Spleen (tissue), 11 donors: Measurements from ENCODE around the gene TYK2. TPM values are rescaled to one million over a fixed set of nuclear protein-coding genes. Genes with fewer than 3 reads are reported as not detected.

Experiments used
- DNase-seq: peaks from one replicate; pipeline ENCODE4 v3.0.0-alpha.2; 2020
- H3K27ac ChIP-seq, 8 donors: fragments of 200-600 bp; sonication (generic) in 7 of 8; 1 replicate in 4 of 8; 2 replicates in 4 of 8; pipeline versions ENCODE4 v1.5.0 to v1.8.0; 2016 to 2021; ENCODE audit warnings: inconsistent platforms in 4 of 8, mild to moderate bottlenecking in 4 of 8, moderate library complexity in 1 of 8
- H3K27me3 ChIP-seq, 7 donors: fragments of 200-600 bp; sonication (generic) in 6 of 7; replicated peaks in 1 of 7; 1 replicate in 4 of 7; 2 replicates in 3 of 7; pipeline versions ENCODE4 v1.5.0 to v1.8.0; 2016 to 2021; ENCODE audit warnings: inconsistent platforms in 3 of 7, mild to moderate bottlenecking in 1 of 7
- H3K36me3 ChIP-seq, 6 donors: fragments of 200-600 bp; sonication (generic) in 5 of 6; 1 replicate in 4 of 6; 2 replicates in 2 of 6; pipeline versions ENCODE4 v1.5.0 to v1.8.0; 2016 to 2021; ENCODE audit warnings: inconsistent platforms in 2 of 6
- H3K4me1 ChIP-seq, 6 donors: fragments of 200-600 bp; sonication (generic) in 5 of 6; 1 replicate in 3 of 6; 2 replicates in 3 of 6; pipeline versions ENCODE4 v1.5.0 to v1.8.0; 2016 to 2021; ENCODE audit warnings: inconsistent platforms in 3 of 6
- H3K4me3 ChIP-seq, 8 donors: fragments of 200-600 bp; sonication (generic) in 7 of 8; 1 replicate in 4 of 8; 2 replicates in 4 of 8; pipeline versions ENCODE4 v1.5.0 to v1.8.0; 2016 to 2021; ENCODE audit warnings: inconsistent platforms in 4 of 8, mild to moderate bottlenecking in 4 of 8, moderate library complexity in 2 of 8
- H3K9me3 ChIP-seq, 8 donors: fragments of 200-600 bp; sonication (generic) in 7 of 8; 1 replicate in 4 of 8; 2 replicates in 4 of 8; pipeline versions ENCODE4 v1.5.0 to v1.8.0; 2016 to 2021; ENCODE audit warnings: inconsistent platforms in 4 of 8
- CTCF ChIP-seq, 11 experiments: fragments of 200-600 bp in 7 of 11; fragments of 450-650 bp in 4 of 11; sonication (generic) in 4 of 11; IDR thresholded peaks in 8 of 11; conservative IDR thresholded peaks in 3 of 11; 1 replicate in 7 of 11; 2 replicates in 4 of 11; pipeline versions ENCODE4 v1.4.0 to v1.8.0; 2016 to 2021; ENCODE audit warnings: antibody characterized with exemption in 11 of 11, inconsistent platforms in 4 of 11, mild to moderate bottlenecking in 1 of 11
- POLR2A ChIP-seq, 3 donors: fragments of 450-650 bp; IDR thresholded peaks; one replicate each; pipeline ENCODE4 v1.5.1; 2017; ENCODE audit warnings: antibody characterized with exemption in 3 of 3, mild to moderate bottlenecking in 1 of 3
- POLR2AphosphoS5 ChIP-seq, 3 donors: sonication (generic); formaldehyde crosslinking; IDR thresholded peaks; one replicate each; pipeline ENCODE4 v1.5.1; 2017; ENCODE audit warnings: antibody characterized with exemption in 3 of 3
- WGBS, 5 donors: extraction: QIAGEN DNeasy Blood & Tissue Kit in 3 of 5; methylation state at CpG; one replicate each; pipeline versions ENCODE4 v1.1.5 to v1.1.7; 2013 to 2018; 5-methylcytosine and 5-hydroxymethylcytosine counted together
- intact Hi-C: fragments of 100-400 bp; cut with DNase I; formaldehyde crosslinking; loops from one replicate; pipeline ENCODE4 v1.15.0; 2023; ENCODE audit warnings: low total_unique reads
- polyA plus RNA-seq, 3 donors: library from polyadenylated mRNA; stranded (reverse); fragments of 200-250 nt; gene quantifications; one replicate each; pipeline ENCODE4 v1.2.1, GENCODE V29; 2013
- total RNA-seq, 7 donors: library from RNA; depleted of rRNA in 3 of 7; stranded (reverse); fragments of >200 nt in 3 of 7; fragmentation: NEBNext Ultra II Directional in 4 of 7; extraction: Animal tissue kit (Norgen Biotek cat#: 25700) in 4 of 7; gene quantifications; one replicate each; pipeline versions ENCODE4 v1.1.0 to v1.2.1, GENCODE V29; 2016 to 2021
- donor health status: healthy with polysubstance abuse.
- donor health status: DM: no; HTN: no; CAD: no; lungs with moderate emphysema.
- donor health status: DM: no; HTN: no; CAD: no.
- donor health status: Bipolar disorder and iron deficiency.
- donor health status: healthy.
- donor health status: DM: no; HTN: no; CAD: no.
- donor health status: DM: yes; HTN: yes; CAD: no.

TYK2 gene
- total and polyA plus RNA-seq, 10 donors: 159 to 422 (median 251) TPM

DNA sequence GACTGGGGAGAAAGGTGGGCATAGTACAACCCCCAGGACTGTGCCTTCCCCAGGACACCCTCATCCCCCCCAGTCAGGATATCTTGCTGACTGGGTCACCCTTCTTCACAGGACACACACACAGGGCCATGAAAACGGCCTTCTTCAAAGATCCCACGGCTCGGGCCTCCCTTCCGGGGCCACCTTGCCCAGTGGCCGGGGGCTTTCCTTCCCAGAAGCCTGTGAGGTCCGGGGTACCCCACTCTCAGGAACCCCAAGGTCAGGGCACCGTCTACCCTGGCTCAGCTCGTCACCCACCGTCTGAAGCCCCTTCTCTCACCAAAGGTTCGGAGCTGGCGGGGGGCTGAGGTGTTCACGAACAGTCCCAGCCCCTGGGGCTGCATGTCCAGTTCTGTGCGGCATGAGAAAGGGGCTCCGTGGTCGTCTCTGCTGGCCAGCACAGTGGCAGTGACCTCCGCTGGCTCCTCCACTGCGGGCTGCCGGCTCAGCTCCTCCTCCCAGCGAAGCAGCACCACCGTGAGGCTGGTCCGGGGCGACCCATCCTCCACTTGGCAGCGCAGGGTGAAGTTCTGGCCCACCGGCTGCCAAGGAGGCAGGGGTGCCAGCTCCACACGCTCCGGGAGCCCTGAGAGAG, 44.9 kb downstream of the TYK2 start:
- no peaks in the 10 kb centered on the region for H3K9me3 ChIP-seq
- H3K27me3 ChIP-seq: no peaks in the 10 kb centered on the region
- H3K4me1 ChIP-seq: peaks cover 24 to 93% (median 61%) of the 10 kb centered on the region in 6 donors
- DNase-seq: no peak
- intact Hi-C loops: loop anchor here (10.0 kb wide), 1 partner anchor 61 kb away; the partner anchor contains the start of gene ICAM1
- peaks cover 0 to 43% (median 17%) of the 10 kb centered on the region in 6 donors for H3K36me3 ChIP-seq
- peak overlapping the region in 1 of 8 donors; percentile 91 for H3K4me3 ChIP-seq
- WGBS, 5 donors: 71 to 85% (median 79%) methylated on average over 9 to 26 of the region's 26 CpGs
- peak overlapping the region in 4 of 8 donors; percentile 93 to 95 (median 94) for H3K27ac ChIP-seq
- no peak for TF ChIP-seq POLR2A (IDR thresholded peaks at IDR 0.05)
- no peak for TF ChIP-seq CTCF (IDR thresholded peaks at IDR 0.05 in 8 of 11, conservative IDR thresholded peaks at IDR 0.05 in 3 of 11)
- peak in 1 of 3 donors; percentile 8 for TF ChIP-seq POLR2AphosphoS5 (IDR thresholded peaks at IDR 0.05)

GRCh38 chr19:10334588-10335351, 45.6 kb downstream of the TYK2 start:
- Histone ChIP-seq H3K27ac (peak overlapping the region; percentile 14 to 95 (median 92)), H3K27me3 (no peaks in the 10 kb centered on the region), H3K36me3 (peaks cover 0 to 50% (median 24%) of the 10 kb centered on the region in 6 donors), H3K4me1 (peaks cover 21 to 90% (median 56%) of the 10 kb centered on the region in 6 donors), H3K9me3 (no peaks in the 10 kb centered on the region), H3K4me3 (peak overlapping the region; percentile 1 to 91 (median 80))
- TF ChIP-seq POLR2A (IDR thresholded peaks at IDR 0.05): no peak
- peak in 2 of 11 experiments; percentile 11 to 13 for TF ChIP-seq CTCF (IDR thresholded peaks at IDR 0.05 in 8 of 11, conservative IDR thresholded peaks at IDR 0.05 in 3 of 11)
- TF ChIP-seq POLR2AphosphoS5 (IDR thresholded peaks at IDR 0.05): peak; percentile 76 to 87 (median 84)
- intact Hi-C loops: loop anchor here (10.0 kb wide), 1 partner anchor 60 kb away; the partner anchor contains the start of gene ICAM1
- WGBS, 5 donors: 53 to 72% (median 60%) methylated on average over 47 to 59 of the region's 59 CpGs
- peak; percentile 93 for DNase-seq

DNA sequence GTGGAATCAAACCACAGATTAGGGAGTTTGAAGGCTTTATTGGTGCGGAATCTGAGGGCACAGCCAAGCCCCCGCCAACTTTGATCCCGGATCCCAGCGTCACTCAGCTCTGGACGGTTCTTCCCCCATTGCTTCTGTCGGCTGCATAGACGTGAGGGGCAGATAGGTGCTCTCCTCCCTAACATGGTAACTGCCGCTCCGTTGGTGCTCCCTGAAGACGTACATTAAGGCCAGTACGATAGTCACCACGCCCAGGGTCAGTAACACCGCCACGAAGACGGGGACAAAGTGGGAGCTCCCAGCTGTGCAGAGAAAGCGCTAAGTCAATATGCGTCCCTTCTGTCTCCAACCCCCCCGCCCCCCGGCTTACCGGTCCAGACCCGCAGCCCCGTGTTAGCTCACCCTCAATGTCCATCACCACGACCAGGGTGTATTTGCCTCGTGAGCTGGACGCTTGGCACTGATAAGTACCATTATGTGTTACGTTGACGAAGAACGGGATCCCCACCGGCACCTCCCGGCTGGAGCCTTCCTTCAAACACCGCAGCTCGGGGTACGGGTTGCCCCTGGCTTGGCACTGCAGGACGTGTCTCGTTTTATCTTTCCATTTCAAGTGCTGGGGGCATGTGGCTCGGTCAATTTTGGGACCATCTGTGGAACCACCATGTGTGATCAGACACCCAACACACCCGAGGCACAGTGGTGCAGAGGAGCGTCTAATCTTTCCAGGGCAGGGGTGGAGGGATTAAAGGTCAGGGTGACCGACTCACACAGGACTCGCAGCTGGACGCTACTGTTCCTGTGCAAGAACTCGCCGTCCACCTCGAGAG, 46.4 kb downstream of the TYK2 start:
- H3K36me3 ChIP-seq: peaks cover 0 to 58% (median 32%) of the 10 kb centered on the region in 6 donors
- H3K4me3 ChIP-seq: peak overlapping the region; percentile 1 to 91 (median 80)
- DNase-seq: no peak
- WGBS, 5 donors: 43 to 55% (median 45%) methylated on average over 34 to 44 of the region's 44 CpGs
- intact Hi-C loops: loop anchor here (10.0 kb wide), 1 partner anchor 59 kb away; the partner anchor contains the start of gene ICAM1
- TF ChIP-seq POLR2AphosphoS5 (IDR thresholded peaks at IDR 0.05) (no peak), CTCF (IDR thresholded peaks at IDR 0.05 in 8 of 11, conservative IDR thresholded peaks at IDR 0.05 in 3 of 11) (no peak), POLR2A (IDR thresholded peaks at IDR 0.05) (no peak)
- H3K9me3 ChIP-seq: no peaks in the 10 kb centered on the region
- H3K27ac ChIP-seq: peak overlapping the region; percentile 14 to 95 (median 92)
- H3K27me3 ChIP-seq: no peaks in the 10 kb centered on the region
- peaks cover 18 to 82% (median 50%) of the 10 kb centered on the region in 6 donors for H3K4me1 ChIP-seq
